Measurements from ENCODE around the gene VRK1.

VRK1 gene

DNA sequence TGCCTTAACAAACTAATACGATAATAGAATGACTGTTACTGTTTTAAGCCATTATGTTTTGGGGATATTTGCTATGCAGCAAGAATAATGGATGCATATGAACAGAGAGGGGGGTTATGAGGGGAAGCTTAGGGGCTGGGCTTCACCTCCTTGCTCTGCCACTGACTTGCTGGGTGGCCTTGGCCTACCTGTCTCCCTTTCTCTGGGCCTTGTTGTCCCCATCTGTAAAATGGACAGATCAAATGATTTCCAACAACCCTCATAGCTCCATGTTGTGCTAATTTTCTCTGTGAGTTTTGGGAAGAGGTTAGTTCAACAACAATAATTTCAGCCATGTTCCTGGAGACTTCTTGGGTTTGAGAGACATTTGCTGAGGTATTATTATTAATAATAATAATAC, 119.6 kb downstream of the VRK1 start:
- no peak for DNase-seq (ENCODE audit: low read depth in 2 of 2, low spot score in 1 of 2)

DNA sequence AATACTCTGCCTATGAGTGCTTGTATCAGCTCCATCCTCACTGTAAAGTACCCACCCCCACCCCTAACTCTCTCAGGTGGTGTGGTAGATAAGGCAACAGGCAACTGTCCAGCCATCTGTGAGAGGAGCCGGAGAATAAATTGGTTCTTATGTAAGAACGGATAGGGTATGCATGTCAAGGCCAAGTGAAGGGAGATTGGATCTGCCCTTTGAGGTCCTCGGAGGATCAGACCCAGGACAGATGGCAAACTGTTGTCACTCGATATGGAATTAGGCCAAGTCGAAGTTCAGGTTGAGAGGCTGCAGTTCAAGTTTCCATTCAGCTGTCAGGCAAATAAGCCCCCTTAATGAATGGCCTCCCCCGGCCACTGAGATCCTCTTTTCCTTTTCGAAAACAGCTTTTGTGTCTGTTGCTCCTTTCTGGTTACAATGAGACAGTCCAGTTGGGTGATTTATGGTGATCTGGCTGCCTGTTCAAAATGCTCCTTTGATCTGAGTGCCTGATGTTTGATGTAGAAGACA, 120.3 kb downstream of the VRK1 start:
- DNase-seq (ENCODE audit: low read depth in 2 of 2, low spot score in 1 of 2) = no peak

DNA sequence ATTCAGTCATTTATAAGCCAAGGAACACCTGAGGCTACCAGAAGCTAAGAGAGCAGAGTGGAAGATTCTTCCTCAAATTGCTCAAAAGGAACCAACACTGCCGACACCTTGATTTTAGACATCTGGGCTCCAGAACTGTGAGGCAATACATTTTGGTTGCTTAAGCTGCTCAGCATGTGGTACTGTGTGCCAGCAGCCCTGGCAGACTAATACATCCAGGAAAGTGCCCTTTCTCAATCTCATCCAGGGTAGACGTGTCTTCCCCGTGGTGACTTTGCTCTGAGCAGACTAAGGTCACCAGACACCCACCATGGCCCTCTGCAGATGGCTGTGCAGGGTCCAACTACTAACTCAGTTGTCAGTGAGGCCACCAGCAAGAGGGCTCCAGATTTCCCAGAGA, 122.8 kb downstream of the VRK1 start:
- no peak for DNase-seq (ENCODE audit: low read depth in 2 of 2, low spot score in 1 of 2)

DNA sequence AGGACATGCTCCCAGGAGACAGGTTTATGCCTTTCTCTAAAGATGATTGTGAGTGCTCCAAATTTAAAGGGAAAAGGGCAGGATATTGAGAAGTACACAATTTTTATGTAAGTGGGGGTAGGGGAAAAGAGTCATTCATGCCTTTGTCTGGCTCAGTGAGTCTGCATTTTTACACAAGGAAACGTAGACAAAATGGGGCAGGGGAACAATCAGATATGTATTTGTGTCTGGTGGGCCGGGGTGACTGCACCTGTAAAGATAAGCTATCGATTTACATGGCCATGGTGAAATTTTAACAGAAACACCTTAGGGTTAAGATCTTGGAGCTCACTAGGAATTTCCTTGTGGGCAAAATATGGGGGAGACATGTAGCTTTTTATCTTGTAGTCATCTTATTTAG, 123.6 kb downstream of the VRK1 start:
- DNase-seq (ENCODE audit: low read depth in 2 of 2, low spot score in 1 of 2) = no peak

DNA sequence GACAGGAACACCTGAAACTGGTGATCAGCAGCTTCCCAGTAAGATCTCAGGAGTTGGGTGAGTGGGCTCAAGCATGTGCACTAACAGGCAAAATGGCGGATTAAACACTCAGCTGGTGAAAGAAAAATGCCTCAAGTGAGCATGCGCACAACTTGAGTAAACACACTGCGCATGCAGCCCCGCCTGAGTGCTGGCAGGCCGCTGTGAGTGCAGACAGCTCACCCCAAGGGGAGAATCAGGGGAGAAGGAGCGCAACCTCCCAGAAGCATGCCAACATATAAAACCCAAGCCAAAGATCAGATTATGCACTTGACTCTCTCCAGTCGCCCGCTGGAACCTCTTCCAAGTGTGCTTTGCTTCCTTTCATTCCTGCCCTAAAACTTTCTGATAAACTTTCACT, 125.8 kb downstream of the VRK1 start:
- DNase-seq (ENCODE audit: low read depth in 2 of 2, low spot score in 1 of 2) = no peak

DNA sequence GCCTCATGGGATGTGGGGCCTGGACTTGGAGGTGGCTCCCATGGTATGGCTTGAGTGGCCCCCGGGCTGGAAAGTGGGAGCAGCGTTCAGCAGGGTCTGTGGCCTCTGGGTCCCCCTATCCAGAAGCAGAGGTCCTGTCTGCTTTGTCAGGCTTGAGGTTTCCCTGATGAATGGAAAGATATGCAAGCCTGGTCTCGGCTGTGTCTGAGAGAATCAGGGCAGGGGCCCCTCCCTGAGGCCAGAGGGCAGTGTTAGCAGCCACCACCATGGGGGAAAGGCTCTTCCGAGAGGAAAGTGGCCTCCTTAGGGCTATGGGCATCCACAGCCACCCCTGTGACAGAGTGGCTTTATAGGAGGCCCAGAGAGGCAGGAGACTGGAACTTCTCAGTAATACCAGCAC, 128.2 kb downstream of the VRK1 start:
- no peak for DNase-seq (ENCODE audit: low read depth in 2 of 2, low spot score in 1 of 2)

DNA sequence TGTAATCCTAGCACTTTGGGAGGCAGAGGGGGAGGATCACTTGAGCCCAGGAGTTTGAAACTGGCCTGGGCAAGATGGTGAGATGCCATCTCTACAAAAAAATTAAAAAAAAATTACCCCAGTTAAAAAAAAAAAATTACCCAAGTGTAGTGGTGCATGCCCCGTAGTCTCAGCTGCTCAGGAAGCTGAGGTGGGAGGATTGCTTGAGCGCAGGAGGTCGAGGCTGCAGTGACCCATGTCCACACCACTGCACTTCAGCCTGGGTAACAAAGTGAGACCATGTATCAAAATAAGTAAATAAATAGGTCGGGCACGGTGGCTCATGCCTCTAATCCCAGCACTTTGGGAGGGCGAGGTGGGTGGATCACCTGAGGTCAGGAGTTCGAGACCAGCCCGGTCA, 128.8 kb downstream of the VRK1 start:
- DNase-seq (ENCODE audit: low read depth in 2 of 2, low spot score in 1 of 2) = no peak

DNA sequence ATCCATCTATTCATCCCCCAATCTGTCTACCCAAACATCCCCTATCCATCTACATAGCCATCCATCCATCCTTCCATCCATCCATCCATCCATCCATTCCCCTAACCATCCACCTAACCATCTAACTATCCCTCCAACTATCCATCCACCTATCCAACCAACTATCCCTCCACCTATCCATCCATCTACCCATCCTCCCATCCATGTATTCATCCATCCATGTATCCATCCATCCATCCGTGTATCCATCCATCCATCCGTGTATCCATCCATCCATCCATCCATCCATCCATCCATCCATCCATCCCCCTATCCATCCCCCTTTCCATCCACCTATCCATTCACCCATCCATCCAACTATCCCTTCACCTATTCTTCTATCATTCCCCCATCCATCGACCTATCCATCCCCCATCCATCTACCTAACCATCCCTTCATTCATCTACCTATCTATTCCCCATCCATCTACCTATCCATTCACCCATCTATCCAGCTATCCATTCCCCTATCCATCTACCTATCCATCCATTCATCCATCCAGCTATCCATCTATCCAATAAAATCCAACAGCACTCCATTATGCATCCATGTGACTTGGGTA, 131.7 kb downstream of the VRK1 start:
- no peak for DNase-seq (ENCODE audit: low read depth in 2 of 2, low spot score in 1 of 2)

DNA sequence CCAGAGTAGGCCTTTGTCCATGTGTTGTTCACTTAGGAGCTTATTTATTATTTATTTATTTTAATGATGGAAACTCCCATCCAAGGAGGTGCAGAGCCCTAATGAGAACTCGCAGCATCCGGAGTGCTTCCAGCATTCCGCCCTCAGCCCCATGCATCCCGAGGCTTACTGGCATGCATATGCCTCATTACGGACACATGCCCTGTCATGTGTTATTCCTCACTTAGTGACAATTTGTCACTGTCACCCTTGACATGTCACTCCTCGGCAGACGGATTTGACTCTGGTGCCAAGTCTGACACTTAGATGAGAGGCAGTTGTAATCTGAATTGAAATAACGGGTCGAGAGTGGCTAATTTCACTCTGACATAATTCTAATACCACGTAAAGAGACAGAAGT, 132.8 kb downstream of the VRK1 start:
- no peak for DNase-seq (ENCODE audit: low read depth in 2 of 2, low spot score in 1 of 2)

DNA sequence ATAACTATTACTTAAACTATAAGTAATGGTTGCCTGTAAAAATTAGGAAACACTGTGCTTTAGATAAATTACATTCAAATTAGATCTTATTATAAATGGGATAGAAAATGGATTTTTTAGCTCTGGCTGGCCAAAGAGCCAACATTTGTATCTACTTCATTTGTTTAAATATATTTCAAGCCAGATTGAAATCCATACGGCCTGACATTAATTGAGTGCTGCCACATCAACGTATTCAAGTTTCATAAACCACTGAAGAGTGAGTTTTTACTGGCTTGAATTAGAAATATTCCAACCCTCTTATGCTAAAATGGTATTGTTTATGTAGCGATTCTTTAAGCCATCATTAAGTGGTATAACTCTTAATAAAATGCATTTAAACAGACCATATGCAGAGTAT, 133.3 kb downstream of the VRK1 start:
- no peak for DNase-seq (ENCODE audit: low read depth in 2 of 2, low spot score in 1 of 2)

Data from stimulated activated CD8-positive, alpha-beta memory T cell treated with anti-CD3 and anti-CD28 coated beads, Interleukin-4, amount 100 ng/mL, for 4 hours (primary cell).